Astrocyte (in vitro differentiated cells and primary cell): ENCODE data around the gene PEX7.
A peak's percentile ranks its signal among the peaks of the same experiment; 100 is the strongest.

Experiments
- CTCF ChIP-seq: IDR thresholded peaks from 2 replicates; pipeline ENCODE4 v1.5.1; 2011; ENCODE audit warnings: low read depth, mild to moderate bottlenecking, inconsistent platforms, low read length, moderate library complexity; ENCODE audit not compliant: insufficient read depth
- EZH2 ChIP-seq: IDR thresholded peaks from 2 replicates; pipeline ENCODE4 v1.6.1; 2012; ENCODE audit warnings: mild to moderate bottlenecking, low read length, inconsistent platforms; ENCODE audit not compliant: insufficient read depth

- peak; percentile 29 for TF ChIP-seq CTCF
- no peak for TF ChIP-seq EZH2
These were observed at the start of gene PEX7 for GRCh38 chr6:136822376-136823127.
